Brain microvascular endothelial cell (primary cell): ENCODE results near the gene RNF208.

Experiments
- DNase-seq: peaks from one replicate; pipeline ENCODE4 v3.0.0-alpha.2; 2020
- H3K27ac ChIP-seq: fragments of 250-450 bp; sonication (Bioruptor Pico); 2 replicates; pipeline ENCODE4 v1.5.1; 2020; ENCODE audit warnings: mild to moderate bottlenecking, moderate library complexity
- H3K27me3 ChIP-seq: fragments of 250-450 bp; sonication (Bioruptor Pico); replicated peaks from 2 replicates; pipeline ENCODE4 v1.5.1; 2020; ENCODE audit warnings: mild to moderate bottlenecking
- H3K36me3 ChIP-seq: fragments of 250-450 bp; sonication (Bioruptor Pico); replicated peaks from 2 replicates; pipeline ENCODE4 v1.5.1; 2020; ENCODE audit warnings: mild to moderate bottlenecking
- H3K4me3 ChIP-seq: 2 replicates; pipeline ENCODE4 v1.5.1; 2011; ENCODE audit warnings: low read depth, mild to moderate bottlenecking, control low read depth, low read length, moderate library complexity
- in situ Hi-C: cut with HindIII; loops from 2 replicates; pipeline ENCODE4 v1.10.0; 2017; ENCODE audit warnings: low sequenced_read_pairs, low pct_ligation_motif_present
- TF ChIP-seq, protein P1 (sequence below): IDR thresholded peaks from 2 replicates; pipeline ENCODE4 v1.5.1; 2011; ENCODE audit warnings: low read depth, mild to moderate bottlenecking, moderate library complexity, low read length, control low read depth, inconsistent platforms; ENCODE audit errors: missing control alignments

RNF208 gene

DNA sequence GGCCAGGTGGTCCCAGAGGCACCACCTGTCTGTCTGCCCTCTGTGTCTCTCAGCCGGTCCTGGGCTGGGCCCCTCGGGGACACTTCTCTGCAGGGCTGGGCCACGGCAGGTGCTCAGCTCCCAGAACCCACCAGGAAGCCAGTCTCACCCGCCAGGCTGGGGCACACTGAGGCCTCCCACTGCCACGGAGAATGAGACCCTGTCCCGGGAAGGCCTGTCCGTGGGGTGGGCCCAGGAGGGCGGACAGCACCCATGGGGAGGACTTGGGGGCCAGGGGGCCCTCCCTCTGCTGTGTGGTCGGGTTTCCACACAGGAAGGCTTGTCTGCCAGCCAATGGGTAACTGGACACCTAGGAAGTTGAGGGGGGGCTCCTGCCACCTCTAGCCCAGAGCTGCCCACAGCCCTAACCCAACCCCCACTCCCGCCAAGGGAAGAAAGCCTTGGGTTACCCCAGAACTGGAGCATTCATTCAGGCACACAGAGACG is 14.9 kb upstream of the RNF208 start:
- peaks cover 5% of the 10 kb centered on the region for H3K36me3 ChIP-seq
- TF ChIP-seq, protein P1, sequence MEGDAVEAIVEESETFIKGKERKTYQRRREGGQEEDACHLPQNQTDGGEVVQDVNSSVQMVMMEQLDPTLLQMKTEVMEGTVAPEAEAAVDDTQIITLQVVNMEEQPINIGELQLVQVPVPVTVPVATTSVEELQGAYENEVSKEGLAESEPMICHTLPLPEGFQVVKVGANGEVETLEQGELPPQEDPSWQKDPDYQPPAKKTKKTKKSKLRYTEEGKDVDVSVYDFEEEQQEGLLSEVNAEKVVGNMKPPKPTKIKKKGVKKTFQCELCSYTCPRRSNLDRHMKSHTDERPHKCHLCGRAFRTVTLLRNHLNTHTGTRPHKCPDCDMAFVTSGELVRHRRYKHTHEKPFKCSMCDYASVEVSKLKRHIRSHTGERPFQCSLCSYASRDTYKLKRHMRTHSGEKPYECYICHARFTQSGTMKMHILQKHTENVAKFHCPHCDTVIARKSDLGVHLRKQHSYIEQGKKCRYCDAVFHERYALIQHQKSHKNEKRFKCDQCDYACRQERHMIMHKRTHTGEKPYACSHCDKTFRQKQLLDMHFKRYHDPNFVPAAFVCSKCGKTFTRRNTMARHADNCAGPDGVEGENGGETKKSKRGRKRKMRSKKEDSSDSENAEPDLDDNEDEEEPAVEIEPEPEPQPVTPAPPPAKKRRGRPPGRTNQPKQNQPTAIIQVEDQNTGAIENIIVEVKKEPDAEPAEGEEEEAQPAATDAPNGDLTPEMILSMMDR: no peak
- H3K27me3 ChIP-seq: no peaks in the 10 kb centered on the region
- no peak overlapping the region for H3K27ac ChIP-seq
- in situ Hi-C loops: no loop called here
- no peak for DNase-seq
- no peak overlapping the region for H3K4me3 ChIP-seq

DNA sequence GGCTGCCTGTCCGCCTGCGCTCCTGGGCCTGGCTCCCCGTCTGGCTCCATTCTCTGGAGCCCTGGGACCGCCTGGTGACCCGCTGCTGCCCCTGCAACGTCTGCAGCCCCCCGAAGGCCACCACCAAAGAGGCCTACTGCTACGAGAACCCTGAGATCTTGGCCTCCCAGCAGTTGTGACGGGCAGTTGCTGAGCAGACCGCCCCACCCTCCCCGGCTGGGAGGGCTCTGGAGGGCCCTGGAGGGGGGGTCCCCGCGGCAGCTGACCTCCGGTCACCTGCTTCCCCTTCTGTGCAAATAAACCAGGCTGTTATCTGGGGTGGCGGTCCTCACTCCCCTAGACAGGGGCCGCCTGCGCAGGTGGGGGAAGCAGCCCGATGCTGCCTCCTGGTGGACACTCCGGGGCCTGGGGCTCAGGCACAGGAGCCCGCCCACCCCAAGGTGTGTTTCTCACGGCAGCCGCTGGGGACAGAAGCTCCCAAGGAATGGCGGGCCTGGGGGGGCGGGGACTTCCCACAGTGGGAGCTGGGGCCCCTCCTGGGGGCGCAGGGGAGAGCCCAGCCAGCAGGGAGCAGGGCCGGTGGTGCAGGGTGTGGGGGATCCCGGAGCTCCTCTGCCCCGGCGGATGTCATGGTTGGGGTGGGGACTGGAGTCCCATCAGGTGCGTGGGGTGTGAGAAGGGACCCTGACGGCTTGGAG is 14.3 kb upstream of the RNF208 start:
- H3K4me3 ChIP-seq: no peak overlapping the region
- H3K27ac ChIP-seq: no peak overlapping the region
- in situ Hi-C loops: no loop called here
- TF ChIP-seq, protein P1: peak; percentile 100
- DNase-seq: peak; percentile 60
- H3K27me3 ChIP-seq: no peaks in the 10 kb centered on the region
- no peaks in the 10 kb centered on the region for H3K36me3 ChIP-seq

DNA sequence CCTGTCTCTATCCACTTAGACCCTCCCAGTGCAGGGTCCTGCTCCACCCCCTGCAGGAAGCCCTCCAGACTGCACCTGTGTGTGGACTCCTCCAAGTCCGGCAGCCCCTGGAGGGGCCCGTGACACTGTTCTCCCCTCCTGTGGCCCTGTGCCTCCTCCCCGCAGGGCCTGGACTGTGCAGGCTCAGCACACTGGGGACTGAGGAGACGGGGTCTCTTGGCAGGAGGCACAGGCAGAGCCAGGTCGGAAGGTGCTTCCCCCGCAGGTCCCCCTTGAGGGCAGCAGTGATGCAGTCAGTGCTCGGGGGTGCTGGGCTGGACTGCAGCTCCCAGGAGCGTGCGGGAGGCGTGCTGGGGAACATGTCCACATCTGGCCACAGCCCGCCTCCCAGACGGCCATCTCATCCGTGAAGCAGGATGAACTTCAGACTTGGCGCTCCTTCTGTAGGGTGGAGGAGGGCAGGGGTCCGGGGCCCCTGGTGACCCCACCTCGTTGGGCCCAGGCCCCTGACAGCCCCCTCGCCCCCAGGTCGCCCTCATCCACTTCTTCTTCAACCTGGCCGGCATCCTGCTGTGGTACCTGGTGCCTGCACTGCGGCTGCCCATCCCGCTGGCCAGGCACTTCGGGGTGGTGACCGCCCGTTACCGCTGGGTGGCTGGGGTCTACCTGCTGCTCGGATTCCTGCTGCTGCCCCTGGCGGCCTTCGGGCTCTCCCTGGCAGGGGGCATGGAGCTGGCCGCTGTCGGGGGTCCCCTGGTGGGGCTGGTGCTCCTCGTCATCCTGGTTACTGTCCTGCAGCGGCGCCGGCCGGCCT is 13.6 kb upstream of the RNF208 start:
- H3K36me3 ChIP-seq: no peaks in the 10 kb centered on the region
- H3K4me3 ChIP-seq: no peak overlapping the region
- in situ Hi-C loops: no loop called here
- TF ChIP-seq, protein P1: no peak
- DNase-seq: no peak
- H3K27ac ChIP-seq: no peak overlapping the region
- no peaks in the 10 kb centered on the region for H3K27me3 ChIP-seq

DNA sequence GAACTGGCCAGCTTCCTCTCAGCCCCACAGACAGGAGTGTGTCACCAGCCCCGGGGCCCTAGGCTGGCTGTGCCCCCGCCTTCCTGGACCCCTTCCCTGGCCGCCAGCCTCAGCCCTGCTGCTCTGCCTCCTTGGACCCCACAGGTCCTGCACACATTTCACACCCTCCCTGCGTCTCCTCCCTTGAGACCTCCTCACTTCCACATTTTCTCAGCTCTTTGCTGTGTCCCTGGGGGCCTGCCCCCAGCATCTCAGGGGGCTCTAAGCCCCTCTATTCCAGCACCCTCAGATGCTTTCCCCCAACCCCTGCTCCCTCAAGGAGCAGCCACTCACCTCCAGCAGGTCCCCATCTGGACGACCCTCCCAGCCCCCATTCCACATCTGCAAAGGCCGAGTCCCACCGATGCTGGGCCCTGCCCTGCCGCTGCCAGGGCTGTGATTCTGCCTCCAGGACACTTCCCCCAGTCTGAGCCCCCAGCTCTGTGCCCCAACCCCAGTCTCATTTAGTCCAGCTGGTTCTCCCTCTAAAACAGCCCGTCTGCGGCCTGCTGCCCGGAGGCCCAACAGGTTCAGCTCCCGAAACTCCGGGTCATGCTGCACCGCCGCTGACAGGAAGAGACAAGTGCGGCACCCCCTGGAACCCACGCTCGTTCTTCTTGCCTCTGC is 12.9 kb upstream of the RNF208 start:
- no peak for DNase-seq
- Histone ChIP-seq H3K36me3 (no peaks in the 10 kb centered on the region), H3K27ac (no peak overlapping the region), H3K27me3 (no peaks in the 10 kb centered on the region), H3K4me3 (no peak overlapping the region)
- in situ Hi-C loops: no loop called here
- TF ChIP-seq, protein P1: no peak

DNA sequence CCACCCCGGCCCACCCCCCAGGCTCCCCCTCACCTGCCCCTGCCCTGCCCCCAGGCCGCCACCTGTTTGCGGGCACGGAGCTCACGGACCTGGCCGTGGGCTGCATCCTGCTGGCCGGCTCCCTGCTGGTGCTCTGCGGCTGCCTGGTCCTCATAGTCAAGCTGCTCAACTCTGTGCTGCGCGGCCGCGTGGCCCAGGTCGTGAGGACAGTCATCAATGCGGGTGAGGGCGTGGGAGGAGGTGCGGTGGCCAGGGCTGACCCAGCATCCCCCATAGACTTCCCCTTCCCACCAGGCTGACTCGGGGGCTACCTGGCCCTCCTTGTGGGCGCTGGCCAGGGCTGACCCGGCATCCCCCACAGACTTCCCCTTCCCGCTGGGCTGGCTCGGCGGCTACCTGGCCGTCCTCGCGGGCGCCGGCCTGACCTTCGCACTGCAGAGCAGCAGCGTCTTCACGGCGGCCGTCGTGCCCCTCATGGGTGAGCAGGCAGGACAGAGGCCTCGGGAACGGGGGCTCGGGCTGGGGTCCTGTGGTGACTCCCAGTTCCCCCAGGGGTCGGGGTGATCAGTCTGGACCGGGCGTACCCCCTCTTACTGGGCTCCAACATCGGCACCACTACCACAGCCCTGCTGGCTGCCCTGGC is 12.1 kb upstream of the RNF208 start:
- no peaks in the 10 kb centered on the region for H3K36me3 ChIP-seq
- no peak overlapping the region for H3K27ac ChIP-seq
- H3K4me3 ChIP-seq: no peak overlapping the region
- no peak for DNase-seq
- H3K27me3 ChIP-seq: no peaks in the 10 kb centered on the region
- in situ Hi-C loops: no loop called here
- TF ChIP-seq, protein P1: no peak
